ENCODE measurements around the gene LYZ.
"Not testable (repeated sequence)": the region's sequence is repeated elsewhere in the genome, so short reads cannot be mapped to it uniquely, and the experiment has no call there.

The LYZ gene

GRCh38 chr12:69348162-69348938, at the start of gene LYZ:
LYZ (plus strand) TSS chr12:69348381; CDS start chr12:69348409, 28 bp downstream.
- in situ Hi-C loops (cut with HindIII; ENCODE audit: low sequenced_read_pairs): no loop called here

- in situ Hi-C loops (cut with HindIII; ENCODE audit: low sequenced_read_pairs): no loop called here
Observed at GRCh38 chr12:69298947-69299346, 49.2 kb upstream of the LYZ start.

DNA sequence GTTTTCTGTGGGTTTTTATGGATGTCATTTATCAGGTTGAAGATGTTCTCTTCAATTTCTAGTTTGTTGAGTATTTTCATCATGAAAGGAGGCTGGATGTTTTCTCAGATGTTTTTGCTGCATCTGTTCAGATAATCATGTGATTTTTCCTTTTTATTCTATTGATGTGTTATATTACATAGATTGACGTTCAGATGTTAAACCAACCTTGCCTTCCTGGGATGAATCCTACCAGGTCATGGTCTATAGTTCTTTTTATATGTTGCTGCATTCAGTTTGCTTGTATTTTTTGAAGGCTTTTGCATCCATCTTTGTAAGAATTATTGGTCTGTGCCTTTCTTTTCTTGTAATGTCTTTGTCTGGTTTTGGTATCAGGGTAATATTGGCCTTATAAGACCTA, 43.9 kb upstream of the LYZ start:
- in situ Hi-C loops (cut with HindIII; ENCODE audit: low sequenced_read_pairs): no loop called here

DNA sequence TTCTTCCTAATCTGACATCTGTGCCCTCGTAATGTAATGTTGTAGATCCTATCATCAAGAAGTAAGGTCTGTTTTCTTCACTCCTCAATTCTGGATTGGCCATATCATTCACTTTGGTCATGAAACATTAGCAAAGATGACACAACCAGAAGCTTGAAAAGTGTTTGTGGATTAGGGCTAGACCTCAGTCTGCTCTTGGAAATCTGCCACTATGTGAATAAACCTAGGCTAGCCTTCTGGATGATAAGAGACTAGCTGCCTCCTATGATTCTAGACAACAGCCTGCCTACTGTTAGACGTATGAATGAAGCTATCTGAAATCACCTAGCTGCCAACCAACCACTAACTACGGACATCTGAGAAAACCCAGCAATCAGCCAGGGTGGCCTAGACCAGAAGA, 38.7 kb upstream of the LYZ start:
- in situ Hi-C loops (cut with HindIII; ENCODE audit: low sequenced_read_pairs): no loop called here

DNA sequence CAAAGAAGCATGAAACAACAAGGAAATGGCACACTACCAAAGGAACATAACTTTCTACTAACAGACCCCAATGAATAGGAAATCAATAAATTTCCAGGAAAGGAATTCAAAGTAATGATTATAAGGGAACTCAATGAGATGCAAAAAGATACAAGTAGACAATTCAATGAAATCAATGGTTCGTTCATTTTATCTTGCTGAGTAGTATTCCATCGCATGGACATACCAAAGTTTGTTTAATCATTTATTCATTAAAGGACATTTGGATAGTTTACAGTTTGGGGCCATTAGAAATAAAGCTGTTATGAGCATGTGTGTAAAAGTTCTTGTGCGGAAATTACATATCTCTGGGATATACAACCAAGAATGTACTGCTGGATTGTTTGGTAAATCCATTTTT, 35.0 kb upstream of the LYZ start:
- in situ Hi-C loops (cut with HindIII; ENCODE audit: low sequenced_read_pairs): no loop called here

- in situ Hi-C loops (cut with HindIII; ENCODE audit: low sequenced_read_pairs): not testable (repeated sequence)
Observed at GRCh38 chr12:69316784-69317183, 31.4 kb upstream of the LYZ start.

GRCh38 chr12:69317233-69317632, 30.9 kb upstream of the LYZ start:
- in situ Hi-C loops (cut with HindIII; ENCODE audit: low sequenced_read_pairs): not testable (repeated sequence)

GRCh38 chr12:69318225-69318624, 30.0 kb upstream of the LYZ start:
- in situ Hi-C loops (cut with HindIII; ENCODE audit: low sequenced_read_pairs): no loop called here

GRCh38 chr12:69321351-69321750, 26.8 kb upstream of the LYZ start:
- in situ Hi-C loops (cut with HindIII; ENCODE audit: low sequenced_read_pairs): no loop called here

DNA sequence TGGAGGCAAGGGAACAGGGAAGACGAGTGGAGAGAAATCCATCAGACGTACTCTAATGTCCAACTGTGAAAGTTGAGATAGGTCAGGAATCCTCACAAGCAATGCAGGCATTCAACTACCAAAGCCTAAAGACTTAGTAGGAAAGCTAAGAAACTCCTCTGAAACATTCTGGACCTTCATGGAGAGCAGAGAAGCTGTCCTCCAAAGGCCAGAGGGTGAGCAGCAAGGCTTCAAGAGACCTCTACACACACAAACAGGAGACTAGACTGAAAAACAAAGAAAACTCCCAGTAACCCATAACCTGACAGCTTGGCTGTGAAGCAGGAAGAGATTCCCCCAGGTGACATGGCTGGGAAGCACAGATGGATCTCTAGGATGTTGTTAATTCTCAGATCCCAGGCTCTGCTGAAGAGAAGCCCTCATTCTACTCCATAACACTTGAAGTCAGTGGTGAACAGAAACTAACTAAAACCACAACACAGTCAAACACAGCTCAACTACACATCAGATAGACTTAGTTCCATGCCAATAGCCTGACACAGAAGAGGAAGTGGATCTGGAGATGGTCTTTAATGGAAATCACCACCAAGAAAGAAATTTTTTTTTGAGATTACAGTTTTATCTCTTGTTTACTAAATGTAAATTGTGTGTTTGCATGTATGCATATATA, 23.2 kb upstream of the LYZ start:
- in situ Hi-C loops (cut with HindIII; ENCODE audit: low sequenced_read_pairs): no loop called here

GRCh38 chr12:69328426-69328825, 19.8 kb upstream of the LYZ start:
- in situ Hi-C loops (cut with HindIII; ENCODE audit: low sequenced_read_pairs): no loop called here

DNA sequence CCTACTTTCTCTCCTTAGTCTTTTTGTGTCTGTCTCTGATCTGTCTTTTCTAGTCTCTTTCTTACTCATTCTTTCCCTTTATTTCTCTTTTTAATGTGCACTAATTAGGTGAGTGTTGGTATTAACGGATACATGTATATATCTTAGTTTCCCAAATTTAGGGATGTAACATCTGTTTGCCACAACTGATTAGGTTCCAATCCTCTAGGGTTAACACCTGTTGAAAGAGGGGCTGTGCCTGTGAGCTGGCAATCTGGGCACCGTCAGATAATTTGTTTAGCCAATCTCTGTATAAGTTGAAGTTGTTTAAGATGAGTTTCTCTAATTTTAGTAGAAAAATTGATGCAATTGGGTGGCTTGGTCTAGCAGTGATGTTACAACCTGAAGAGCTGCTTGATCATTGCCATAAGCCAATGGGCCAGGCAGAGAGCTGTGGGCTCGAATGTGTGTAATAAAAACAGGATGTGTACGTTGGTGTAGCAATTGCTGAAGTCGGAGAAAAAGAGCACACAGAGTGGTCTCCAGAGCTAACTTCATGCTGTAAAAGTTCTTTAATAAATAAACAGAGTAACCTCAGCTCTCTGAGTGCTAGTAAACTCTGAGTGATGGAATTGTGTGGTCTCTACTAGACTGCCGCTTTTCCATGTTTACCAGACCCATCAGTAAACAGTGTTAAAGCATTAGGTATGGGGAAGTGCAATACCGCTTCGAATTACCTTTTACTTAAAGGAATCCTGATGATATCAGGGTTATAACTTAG, 18.3 kb upstream of the LYZ start:
- in situ Hi-C loops (cut with HindIII; ENCODE audit: low sequenced_read_pairs): no loop called here

GRCh38 chr12:69330475-69331473, 17.4 kb upstream of the LYZ start:
- in situ Hi-C loops (cut with HindIII; ENCODE audit: low sequenced_read_pairs): no loop called here

GRCh38 chr12:69331519-69331908, 16.7 kb upstream of the LYZ start:
- in situ Hi-C loops (cut with HindIII; ENCODE audit: low sequenced_read_pairs): no loop called here

DNA sequence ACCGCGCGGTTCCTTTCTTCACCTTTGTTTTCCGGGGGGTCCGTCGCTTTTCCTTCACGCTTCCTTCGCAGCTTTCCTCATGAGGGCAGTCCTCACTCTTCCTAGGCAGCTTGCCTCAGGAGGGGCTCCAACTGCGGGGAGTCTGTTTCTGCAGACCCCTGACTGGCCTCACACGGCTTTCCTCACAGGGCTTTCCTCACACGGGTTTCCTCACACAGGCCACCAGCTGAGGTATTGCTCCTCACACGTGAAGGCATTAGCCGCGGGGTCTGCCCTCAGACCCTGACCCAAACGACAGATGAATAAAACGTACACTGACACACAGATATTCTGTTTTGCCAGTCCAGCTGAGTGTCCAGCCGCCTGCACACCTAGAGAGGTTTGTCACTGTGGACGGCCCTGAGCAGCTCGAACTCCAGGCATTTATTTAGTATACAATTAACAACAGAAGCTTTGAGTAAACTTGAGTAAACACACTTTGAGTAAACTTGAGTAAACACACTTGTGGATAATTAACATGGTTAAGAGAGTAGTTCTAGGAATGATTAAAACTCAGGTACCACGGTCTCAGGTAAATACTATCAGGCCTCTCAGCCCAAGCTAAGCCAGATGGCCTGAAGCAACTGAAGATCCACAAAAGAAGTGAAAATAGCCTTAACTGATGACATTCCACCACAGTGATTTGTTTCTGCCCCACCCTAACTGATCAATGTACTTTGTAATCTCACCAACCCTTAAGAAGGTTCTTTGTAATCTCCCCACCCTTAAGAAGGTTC, 16.1 kb upstream of the LYZ start:
- in situ Hi-C loops (cut with HindIII; ENCODE audit: low sequenced_read_pairs): no loop called here

- in situ Hi-C loops (cut with HindIII; ENCODE audit: low sequenced_read_pairs): no loop called here
Observed at GRCh38 chr12:69332815-69333358, 15.3 kb upstream of the LYZ start.

DNA sequence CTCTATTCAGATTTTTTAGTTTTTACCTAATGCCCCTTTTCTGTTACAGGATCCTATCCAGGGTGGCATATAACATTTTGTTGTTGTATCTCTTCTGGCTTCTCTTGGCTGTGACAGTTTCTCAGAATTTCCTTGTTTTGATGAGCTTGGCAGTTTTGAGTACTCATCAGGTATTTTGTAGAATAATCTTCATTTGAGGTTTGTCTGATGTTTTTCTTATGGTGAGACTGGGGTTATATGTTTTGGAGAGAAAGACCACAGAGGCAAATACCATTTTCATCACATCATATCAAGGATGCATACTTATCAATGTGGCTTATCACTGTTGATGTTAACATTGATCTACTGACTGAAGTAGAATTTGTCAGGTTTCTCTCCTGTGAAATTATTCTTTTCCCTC, 14.0 kb upstream of the LYZ start:
- in situ Hi-C loops (cut with HindIII; ENCODE audit: low sequenced_read_pairs): no loop called here

DNA sequence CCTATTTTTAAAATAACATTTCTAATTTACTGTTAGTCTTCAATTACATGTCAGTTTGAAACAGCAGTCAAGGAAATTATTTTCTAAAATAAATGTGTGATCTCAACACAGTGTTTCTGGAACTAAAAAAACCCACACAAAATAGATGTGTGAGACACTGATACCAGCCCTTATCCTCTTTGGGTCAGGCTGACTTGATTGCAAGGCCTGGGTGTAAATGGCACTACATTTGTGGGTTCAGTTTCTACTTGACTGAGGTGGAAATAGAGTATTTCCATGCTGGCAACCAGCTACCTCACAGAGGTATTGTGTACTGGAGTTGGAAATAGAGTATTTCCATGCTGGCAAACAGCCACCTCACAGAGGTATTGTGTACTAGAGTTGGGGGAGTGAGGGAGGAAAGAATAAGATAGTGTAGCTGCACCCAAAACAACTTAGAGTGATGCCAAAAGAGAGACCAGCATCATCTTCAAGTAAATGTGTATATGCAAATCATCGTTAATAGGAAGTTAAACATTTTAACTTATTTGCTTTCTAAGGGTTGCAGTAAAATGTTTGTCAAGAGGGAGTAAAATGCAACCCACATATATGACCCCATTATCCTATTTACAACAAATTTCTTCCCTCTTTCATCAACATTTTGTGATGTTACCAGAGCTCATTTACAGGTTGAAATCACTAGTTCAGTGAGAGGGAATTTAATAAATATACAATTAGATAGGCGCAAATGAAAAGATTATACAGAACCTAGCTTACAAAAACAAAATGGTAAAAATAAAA, 10.7 kb upstream of the LYZ start:
- in situ Hi-C loops (cut with HindIII; ENCODE audit: low sequenced_read_pairs): no loop called here
